ENCODE data around the gene CCNG1.

The CCNG1 gene

DNA sequence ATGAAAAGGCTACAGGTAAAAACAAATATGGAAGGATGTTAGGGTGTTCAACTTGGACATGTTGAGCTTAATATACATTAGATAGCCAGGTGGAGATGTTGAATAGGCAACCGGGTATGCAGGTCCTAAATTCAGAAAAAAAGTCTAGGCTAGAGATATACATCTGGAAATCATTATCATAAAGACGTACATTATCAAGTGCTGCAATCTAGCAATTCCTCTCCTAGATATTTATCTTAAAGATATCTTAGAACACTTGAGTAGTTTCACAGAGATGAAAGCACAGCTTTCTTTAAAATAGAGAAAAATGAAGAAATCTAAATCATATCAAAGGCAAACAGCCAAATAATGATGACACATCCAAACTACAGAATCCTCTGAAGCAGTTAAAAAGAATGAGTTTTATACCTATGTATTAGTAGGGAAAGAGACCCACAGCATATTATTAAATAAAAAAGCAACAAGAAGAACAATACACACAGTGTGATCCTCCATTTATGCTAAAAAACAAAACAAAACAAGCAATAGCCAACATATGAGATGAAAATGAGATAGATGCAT, 18.7 kb downstream of the CCNG1 start:
- no peak for DNase-seq (ENCODE audit: low read depth, low spot score)
- in situ Hi-C loops (cut with HindIII; ENCODE audit: low sequenced_read_pairs), result no loop called here
- TF ChIP-seq, protein P1, sequence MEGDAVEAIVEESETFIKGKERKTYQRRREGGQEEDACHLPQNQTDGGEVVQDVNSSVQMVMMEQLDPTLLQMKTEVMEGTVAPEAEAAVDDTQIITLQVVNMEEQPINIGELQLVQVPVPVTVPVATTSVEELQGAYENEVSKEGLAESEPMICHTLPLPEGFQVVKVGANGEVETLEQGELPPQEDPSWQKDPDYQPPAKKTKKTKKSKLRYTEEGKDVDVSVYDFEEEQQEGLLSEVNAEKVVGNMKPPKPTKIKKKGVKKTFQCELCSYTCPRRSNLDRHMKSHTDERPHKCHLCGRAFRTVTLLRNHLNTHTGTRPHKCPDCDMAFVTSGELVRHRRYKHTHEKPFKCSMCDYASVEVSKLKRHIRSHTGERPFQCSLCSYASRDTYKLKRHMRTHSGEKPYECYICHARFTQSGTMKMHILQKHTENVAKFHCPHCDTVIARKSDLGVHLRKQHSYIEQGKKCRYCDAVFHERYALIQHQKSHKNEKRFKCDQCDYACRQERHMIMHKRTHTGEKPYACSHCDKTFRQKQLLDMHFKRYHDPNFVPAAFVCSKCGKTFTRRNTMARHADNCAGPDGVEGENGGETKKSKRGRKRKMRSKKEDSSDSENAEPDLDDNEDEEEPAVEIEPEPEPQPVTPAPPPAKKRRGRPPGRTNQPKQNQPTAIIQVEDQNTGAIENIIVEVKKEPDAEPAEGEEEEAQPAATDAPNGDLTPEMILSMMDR (IDR thresholded peaks at IDR 0.05; ENCODE audit: low read depth, low read length), result no peak
- H3K4me3 ChIP-seq (ENCODE audit: low read depth, low read length), result no peak overlapping the region

DNA sequence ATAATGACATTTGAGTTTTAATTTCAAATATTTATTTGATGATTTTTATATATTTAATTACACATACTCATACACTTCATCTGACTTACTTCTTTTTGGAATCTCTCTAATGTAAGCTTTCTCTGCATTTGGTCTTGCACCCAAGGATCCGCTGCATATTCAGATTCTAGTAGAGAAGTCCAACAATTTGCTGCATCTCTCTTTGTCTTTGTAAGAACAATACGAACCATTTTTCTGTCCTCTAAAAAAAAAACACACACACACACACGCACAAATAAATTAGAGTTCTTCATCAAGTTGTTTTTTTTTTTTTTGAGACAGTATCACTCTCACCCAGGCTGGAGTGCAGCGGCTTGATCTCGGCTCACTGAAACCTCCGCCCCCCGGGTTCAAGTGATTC, 19.4 kb downstream of the CCNG1 start:
- DNase-seq (ENCODE audit: low read depth, low spot score), result no peak
- in situ Hi-C loops (cut with HindIII; ENCODE audit: low sequenced_read_pairs), result no loop called here
- H3K4me3 ChIP-seq (ENCODE audit: low read depth, low read length), result no peak overlapping the region
- TF ChIP-seq, protein P1 (IDR thresholded peaks at IDR 0.05; ENCODE audit: low read depth, low read length), result no peak

DNA sequence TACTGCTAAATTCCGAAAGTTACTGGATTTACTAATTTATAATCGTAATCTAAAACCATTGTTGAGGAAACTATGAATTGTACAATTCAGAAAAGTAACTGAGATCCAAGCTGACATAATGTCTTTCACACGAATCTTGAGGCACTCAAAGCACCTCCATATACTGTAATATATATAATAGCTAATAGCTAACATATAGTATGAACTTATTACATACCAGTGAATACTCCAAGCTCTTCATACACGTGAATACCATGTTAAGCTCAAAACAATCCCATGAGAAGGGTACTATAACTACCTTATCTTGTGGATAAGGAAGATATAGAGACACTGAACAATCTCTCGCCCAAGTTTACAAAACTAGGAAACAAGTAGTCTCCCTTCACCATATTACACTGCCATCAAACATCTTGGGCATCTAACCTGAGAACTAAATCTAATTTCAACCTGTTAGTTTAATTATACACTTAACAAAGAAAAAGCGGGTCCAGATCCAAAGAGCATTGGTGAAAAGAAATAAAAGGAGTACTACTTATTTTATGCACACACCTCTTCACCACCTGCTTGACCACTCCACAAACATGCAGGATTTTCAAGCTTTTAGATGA, 21.5 kb downstream of the CCNG1 start:
- H3K4me3 ChIP-seq (ENCODE audit: low read depth, low read length), result peak overlapping the region; percentile 88
- TF ChIP-seq, protein P1 (IDR thresholded peaks at IDR 0.05; ENCODE audit: low read depth, low read length), result no peak
- no peak for DNase-seq (ENCODE audit: low read depth, low spot score)
- in situ Hi-C loops (cut with HindIII; ENCODE audit: low sequenced_read_pairs), result no loop called here

DNA sequence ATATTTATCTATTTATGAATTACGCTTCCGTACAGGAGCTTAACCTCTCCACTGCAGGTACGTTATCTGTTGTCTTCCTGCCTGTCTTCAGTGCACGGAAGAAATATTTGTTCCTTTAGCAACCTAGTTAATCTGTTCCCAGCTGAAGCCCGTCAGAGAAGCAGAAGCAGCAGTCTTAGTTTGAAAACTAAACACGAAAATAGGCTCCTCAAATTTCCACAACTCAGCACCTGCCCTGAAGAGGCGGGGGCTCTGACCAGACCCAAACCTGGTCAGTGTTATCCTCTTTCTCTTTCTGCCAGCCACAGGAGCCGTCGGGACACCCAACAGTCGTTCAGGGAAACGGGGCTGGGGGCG, 22.0 kb downstream of the CCNG1 start:
- DNase-seq (ENCODE audit: low read depth, low spot score), result no peak
- in situ Hi-C loops (cut with HindIII; ENCODE audit: low sequenced_read_pairs), result no loop called here
- TF ChIP-seq, protein P1 (IDR thresholded peaks at IDR 0.05; ENCODE audit: low read depth, low read length), result no peak
- H3K4me3 ChIP-seq (ENCODE audit: low read depth, low read length), result peak overlapping the region; percentile 88

DNA sequence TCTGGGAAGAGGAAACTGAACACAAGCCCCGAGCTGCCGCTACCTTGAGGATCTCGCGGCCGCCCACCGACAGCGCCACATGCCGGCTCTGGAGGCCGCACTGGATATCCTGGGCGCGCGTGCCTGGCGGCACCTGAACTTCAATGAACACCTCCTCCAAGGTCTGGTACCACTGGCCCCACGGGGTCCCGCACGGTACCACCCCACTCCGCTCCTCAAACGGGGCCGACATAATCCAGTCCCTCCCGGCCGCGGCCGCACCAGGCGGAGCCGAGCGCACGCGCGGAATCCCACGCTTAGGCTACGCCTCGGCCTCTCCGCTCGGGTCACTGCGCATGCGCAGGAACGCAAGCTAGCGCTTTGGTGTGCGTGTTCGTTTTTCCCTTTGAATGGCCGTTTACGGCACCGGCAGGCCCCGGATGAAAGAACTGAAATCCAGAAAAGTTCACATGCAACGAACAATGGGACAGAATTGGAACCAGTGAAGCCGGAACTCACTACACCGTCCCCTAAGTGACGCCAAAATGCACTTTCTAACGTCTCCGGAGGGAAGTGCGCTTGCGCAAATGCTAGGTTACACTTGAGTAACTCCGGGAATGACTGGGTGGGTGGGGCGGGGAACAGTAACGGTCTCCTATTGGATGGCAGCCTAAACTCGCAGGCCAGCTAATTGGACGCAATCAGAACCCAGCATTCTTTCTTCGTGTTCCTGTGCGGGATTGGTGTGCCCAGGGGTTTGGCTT, 22.6 kb downstream of the CCNG1 start, which contains the start of gene NUDCD2:
NUDCD2 (minus strand) TSS at position 284 of the 743 bp plus-strand sequence; CDS start at position 232, 52 bp downstream.
- peak; percentile 98 for DNase-seq (ENCODE audit: low read depth, low spot score)
- TF ChIP-seq, protein P1 (IDR thresholded peaks at IDR 0.05; ENCODE audit: low read depth, low read length), result peak; percentile 44
- H3K4me3 ChIP-seq (ENCODE audit: low read depth, low read length), result peak within 1 kb of the TSS; percentile 88
- in situ Hi-C loops (cut with HindIII; ENCODE audit: low sequenced_read_pairs), result no loop called here

DNA sequence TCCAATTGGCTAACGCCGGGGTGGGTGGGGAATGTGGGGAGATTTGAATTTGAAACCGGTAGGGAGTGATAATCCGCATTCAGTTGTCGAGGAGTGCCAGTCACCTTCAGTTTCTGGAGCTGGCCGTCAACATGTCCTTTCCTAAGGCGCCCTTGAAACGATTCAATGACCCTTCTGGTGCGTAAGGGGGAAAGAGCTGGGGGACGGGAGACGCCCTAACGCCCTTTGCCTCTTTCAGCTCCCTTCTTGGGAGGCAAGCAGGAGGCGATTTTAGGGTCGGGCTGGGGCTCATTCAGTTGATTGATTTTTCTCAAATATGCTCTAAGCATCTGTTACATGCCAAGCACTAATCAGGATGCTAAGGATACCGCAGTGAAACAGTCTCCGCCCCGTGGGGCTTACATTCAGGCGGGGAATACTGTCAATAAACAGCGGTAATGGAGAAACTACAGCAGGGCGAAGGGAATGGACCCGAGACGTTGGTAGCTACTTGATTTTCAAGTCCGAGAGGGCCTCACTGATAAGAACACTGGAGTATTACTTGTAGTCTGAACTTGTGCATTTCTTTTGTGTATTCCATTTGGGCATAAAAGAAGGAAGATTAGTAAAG, 23.3 kb downstream of the CCNG1 start, which contains the start of gene HMMR:
HMMR (plus strand) TSS at position 71 of the 610 bp plus-strand sequence; CDS start at position 132, 61 bp downstream.
- TF ChIP-seq, protein P1 (IDR thresholded peaks at IDR 0.05; ENCODE audit: low read depth, low read length), result no peak
- DNase-seq (ENCODE audit: low read depth, low spot score), result no peak
- peak within 1 kb of the TSS; percentile 88 for H3K4me3 ChIP-seq (ENCODE audit: low read depth, low read length)
- in situ Hi-C loops (cut with HindIII; ENCODE audit: low sequenced_read_pairs), result no loop called here
